ENCODE measurements around the gene WFIKKN1. TPM values are rescaled to one million over a fixed set of nuclear protein-coding genes. Genes with fewer than 3 reads are reported as not detected.

Gene WFIKKN1
- total and polyA plus RNA-seq, 2 donors (not counting 1 experiment from before 2014, with no cell fraction given), result 0.64 to 0.84 TPM

- no peak overlapping the region for H3K4me3 ChIP-seq (ENCODE audit: control extremely low read depth in 1 of 5, extremely low read depth in 1 of 5, insufficient read depth in 1 of 5, low read depth in 2 of 5, low read length in 4 of 5)
- TF ChIP-seq EZH2 (IDR thresholded peaks at IDR 0.05; ENCODE audit: borderline replicate concordance, insufficient read depth, low read depth, low read length, poor library complexity, severe bottlenecking), result no peak
- no peak overlapping the region for H3K9ac ChIP-seq (ENCODE audit: low read length)
- H3K36me3 ChIP-seq (replicated peaks in 1 of 2; ENCODE audit: control extremely low read depth in 1 of 2, control insufficient read depth in 1 of 2, extremely low read depth in 1 of 2, insufficient read depth in 2 of 2, low read length in 1 of 2), result peaks cover 0 to 14% of the 10 kb centered on the region in 2 experiments
- CTCF ChIA-PET, result no interaction called here
- ATAC-seq (ENCODE audit: low read depth) (no peak), DNase-seq (no peak)
- peaks cover 0 to under 1% of the 10 kb centered on the region in 2 donors for H3K4me1 ChIP-seq (ENCODE audit: control insufficient read depth in 2 of 2, insufficient read depth in 2 of 2, low read length in 2 of 2)
- H3K9me3 Mint-ChIP-seq (ENCODE audit: insufficient read depth), result no peaks in the 10 kb centered on the region
- POLR2A ChIA-PET, result no interaction called here
- peaks cover 3% of the 10 kb centered on the region for H3K79me2 ChIP-seq (ENCODE audit: control insufficient read depth, insufficient read depth, low read length)
- intact Hi-C loops (cut with micrococcal nuclease), result no loop called here
- H3K27me3 ChIP-seq (replicated peaks in 1 of 4; ENCODE audit: control extremely low read depth in 1 of 4, control insufficient read depth in 3 of 4, insufficient read depth in 4 of 4, low read length in 3 of 4), result no peaks in the 10 kb centered on the region
- no peak overlapping the region for H2AFZ ChIP-seq (ENCODE audit: insufficient read depth, low read depth, low read length, poor library complexity, severe bottlenecking)
- no peak overlapping the region for H3K4me2 ChIP-seq (replicated peaks; ENCODE audit: low read depth, low read length, poor library complexity, severe bottlenecking)
- H3K4me3 Mint-ChIP-seq, result no peak overlapping the region
- H3K27me3 Mint-ChIP-seq, result no peaks in the 10 kb centered on the region
- 86% methylated on average over 9 of the region's 11 CpGs for WGBS (ENCODE audit: insufficient coverage)
- peaks cover 6% of the 10 kb centered on the region for H4K20me1 ChIP-seq (ENCODE audit: control insufficient read depth, insufficient read depth, low read length, poor library complexity, severe bottlenecking)
- peaks cover 1% of the 10 kb centered on the region for H3K4me1 Mint-ChIP-seq
- H3K27ac Mint-ChIP-seq, result no peak overlapping the region
- H3K9me3 ChIP-seq (ENCODE audit: control extremely low read depth in 1 of 3, control insufficient read depth in 2 of 3, insufficient read depth in 1 of 3, low read length in 2 of 3), result no peaks in the 10 kb centered on the region
- no peak overlapping the region for H3K27ac ChIP-seq (ENCODE audit: low read length in 2 of 2)
Measured at GRCh38 chr16:629833-630248, 944 bp upstream of the WFIKKN1 start.

GRCh38 chr16:630249-630814, 453 bp upstream of the WFIKKN1 start:
- Histone ChIP-seq H3K4me3 (ENCODE audit: control extremely low read depth in 1 of 5, extremely low read depth in 1 of 5, insufficient read depth in 1 of 5, low read depth in 2 of 5, low read length in 4 of 5) (no peak overlapping the region), H3K27ac (ENCODE audit: low read length in 2 of 2) (no peak overlapping the region), H3K4me2 (replicated peaks; ENCODE audit: low read depth, low read length, poor library complexity, severe bottlenecking) (no peak overlapping the region), H3K9me3 (ENCODE audit: control extremely low read depth in 1 of 3, control insufficient read depth in 2 of 3, insufficient read depth in 1 of 3, low read length in 2 of 3) (no peaks in the 10 kb centered on the region), H3K79me2 (ENCODE audit: control insufficient read depth, insufficient read depth, low read length) (peaks cover 6% of the 10 kb centered on the region), H3K9ac (ENCODE audit: low read length) (no peak overlapping the region), H4K20me1 (ENCODE audit: control insufficient read depth, insufficient read depth, low read length, poor library complexity, severe bottlenecking) (peaks cover 11% of the 10 kb centered on the region), H2AFZ (ENCODE audit: insufficient read depth, low read depth, low read length, poor library complexity, severe bottlenecking) (no peak overlapping the region), H3K4me1 (ENCODE audit: control insufficient read depth in 2 of 2, insufficient read depth in 2 of 2, low read length in 2 of 2) (peaks cover 4 to 6% of the 10 kb centered on the region in 2 donors), H3K36me3 (replicated peaks in 1 of 2; ENCODE audit: control extremely low read depth in 1 of 2, control insufficient read depth in 1 of 2, extremely low read depth in 1 of 2, insufficient read depth in 2 of 2, low read length in 1 of 2) (peaks cover 0 to 14% of the 10 kb centered on the region in 2 experiments), H3K27me3 (replicated peaks in 1 of 4; ENCODE audit: control extremely low read depth in 1 of 4, control insufficient read depth in 3 of 4, insufficient read depth in 4 of 4, low read length in 3 of 4) (no peaks in the 10 kb centered on the region)
- DNase-seq, result no peak
- POLR2A ChIA-PET, result no interaction called here
- 62% methylated on average over 27 of the region's 29 CpGs for WGBS (ENCODE audit: insufficient coverage)
- TF ChIP-seq, protein P1, sequence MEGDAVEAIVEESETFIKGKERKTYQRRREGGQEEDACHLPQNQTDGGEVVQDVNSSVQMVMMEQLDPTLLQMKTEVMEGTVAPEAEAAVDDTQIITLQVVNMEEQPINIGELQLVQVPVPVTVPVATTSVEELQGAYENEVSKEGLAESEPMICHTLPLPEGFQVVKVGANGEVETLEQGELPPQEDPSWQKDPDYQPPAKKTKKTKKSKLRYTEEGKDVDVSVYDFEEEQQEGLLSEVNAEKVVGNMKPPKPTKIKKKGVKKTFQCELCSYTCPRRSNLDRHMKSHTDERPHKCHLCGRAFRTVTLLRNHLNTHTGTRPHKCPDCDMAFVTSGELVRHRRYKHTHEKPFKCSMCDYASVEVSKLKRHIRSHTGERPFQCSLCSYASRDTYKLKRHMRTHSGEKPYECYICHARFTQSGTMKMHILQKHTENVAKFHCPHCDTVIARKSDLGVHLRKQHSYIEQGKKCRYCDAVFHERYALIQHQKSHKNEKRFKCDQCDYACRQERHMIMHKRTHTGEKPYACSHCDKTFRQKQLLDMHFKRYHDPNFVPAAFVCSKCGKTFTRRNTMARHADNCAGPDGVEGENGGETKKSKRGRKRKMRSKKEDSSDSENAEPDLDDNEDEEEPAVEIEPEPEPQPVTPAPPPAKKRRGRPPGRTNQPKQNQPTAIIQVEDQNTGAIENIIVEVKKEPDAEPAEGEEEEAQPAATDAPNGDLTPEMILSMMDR (IDR thresholded peaks at IDR 0.05), result no peak
- no peak for TF ChIP-seq EZH2 (IDR thresholded peaks at IDR 0.05; ENCODE audit: borderline replicate concordance, insufficient read depth, low read depth, low read length, poor library complexity, severe bottlenecking)
- peaks cover 3% of the 10 kb centered on the region for H3K4me1 Mint-ChIP-seq
- intact Hi-C loops (cut with micrococcal nuclease), result no loop called here
- H3K9me3 Mint-ChIP-seq (ENCODE audit: insufficient read depth), result no peaks in the 10 kb centered on the region
- no peak for ATAC-seq (ENCODE audit: low read depth)
- no peak overlapping the region for H3K4me3 Mint-ChIP-seq
- H3K27ac Mint-ChIP-seq, result no peak overlapping the region
- H3K27me3 Mint-ChIP-seq, result no peaks in the 10 kb centered on the region
- CTCF ChIA-PET, result no interaction called here

Data from B cell (primary cell).